Measurements from ENCODE around the gene RIMS4. TPM values are rescaled to one million over a fixed set of nuclear protein-coding genes. Genes with fewer than 3 reads are reported as not detected.
A peak's percentile ranks its signal among the peaks of the same experiment; 100 is the strongest.

Gene RIMS4
- total and polyA plus RNA-seq, 2 donors, result 0.14 to 0.21 TPM

GRCh38 chr20:44756011-44756688 lies 54.2 kb downstream of the RIMS4 start:
- no peak for DNase-seq (ENCODE audit: low read depth in 6 of 9, low spot score in 9 of 9)
- Histone ChIP-seq H3K9me3 (ENCODE audit: control insufficient read depth in 2 of 2, insufficient read depth in 1 of 2, low read length in 1 of 2) (no peaks in the 10 kb centered on the region), H3K27me3 (ENCODE audit: control insufficient read depth in 2 of 2, insufficient read depth in 1 of 2, low read length in 1 of 2) (peaks cover 3 to 27% of the 10 kb centered on the region in 2 donors), H3K36me3 (ENCODE audit: control insufficient read depth in 2 of 2, insufficient read depth in 2 of 2, low read length in 1 of 2) (no peaks in the 10 kb centered on the region), H3K4me3 (ENCODE audit: low read length in 2 of 2) (no peak overlapping the region), H3K27ac (ENCODE audit: low read depth in 1 of 2, low read length in 1 of 2) (no peak overlapping the region), H3K4me1 (ENCODE audit: control insufficient read depth in 2 of 2, insufficient read depth in 2 of 2, low read length in 2 of 2) (no peaks in the 10 kb centered on the region)
- 95% methylated on average over 18 of the region's 18 CpGs for WGBS

DNA sequence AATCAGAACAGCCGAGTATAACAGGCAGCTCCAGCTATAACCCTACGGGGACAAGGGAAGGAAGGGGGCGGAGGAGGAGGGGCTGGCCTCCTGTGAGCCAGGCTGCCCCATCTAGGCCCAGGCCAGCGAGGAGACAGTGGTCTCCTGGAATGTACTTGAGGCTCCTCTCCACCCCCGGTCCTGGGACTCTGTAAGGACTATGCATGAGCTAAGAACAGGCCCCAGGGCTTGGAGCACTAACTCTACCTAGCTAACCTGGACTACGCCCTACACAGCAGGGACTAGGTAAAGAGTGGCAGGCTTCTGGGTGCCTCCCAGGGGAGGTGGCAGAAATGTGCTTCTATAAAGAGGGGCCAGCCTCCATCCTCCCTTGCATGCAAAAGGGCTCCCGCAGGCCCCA lies 55.8 kb downstream of the RIMS4 start:
- no peak for DNase-seq (ENCODE audit: low read depth in 6 of 9, low spot score in 9 of 9)
- H3K36me3 ChIP-seq (ENCODE audit: control insufficient read depth in 2 of 2, insufficient read depth in 2 of 2, low read length in 1 of 2), result no peaks in the 10 kb centered on the region
- H3K27ac ChIP-seq (ENCODE audit: low read depth in 1 of 2, low read length in 1 of 2), result no peak overlapping the region
- H3K27me3 ChIP-seq (ENCODE audit: control insufficient read depth in 2 of 2, insufficient read depth in 1 of 2, low read length in 1 of 2), result peaks cover 6 to 42% of the 10 kb centered on the region in 2 donors
- H3K9me3 ChIP-seq (ENCODE audit: control insufficient read depth in 2 of 2, insufficient read depth in 1 of 2, low read length in 1 of 2), result no peaks in the 10 kb centered on the region
- WGBS, result 85% methylated on average over 7 of the region's 7 CpGs
- H3K4me1 ChIP-seq (ENCODE audit: control insufficient read depth in 2 of 2, insufficient read depth in 2 of 2, low read length in 2 of 2), result no peaks in the 10 kb centered on the region
- no peak overlapping the region for H3K4me3 ChIP-seq (ENCODE audit: low read length in 2 of 2)

- no peak overlapping the region for H3K4me3 ChIP-seq (ENCODE audit: low read length in 2 of 2)
- H3K27ac ChIP-seq (ENCODE audit: low read depth in 1 of 2, low read length in 1 of 2), result no peak overlapping the region
- no peak for DNase-seq (ENCODE audit: low read depth in 6 of 9, low spot score in 9 of 9)
- 90% methylated on average over 17 of the region's 17 CpGs for WGBS
- peaks cover 12 to 47% of the 10 kb centered on the region in 2 donors for H3K27me3 ChIP-seq (ENCODE audit: control insufficient read depth in 2 of 2, insufficient read depth in 1 of 2, low read length in 1 of 2)
- H3K36me3 ChIP-seq (ENCODE audit: control insufficient read depth in 2 of 2, insufficient read depth in 2 of 2, low read length in 1 of 2), result no peaks in the 10 kb centered on the region
- no peaks in the 10 kb centered on the region for H3K4me1 ChIP-seq (ENCODE audit: control insufficient read depth in 2 of 2, insufficient read depth in 2 of 2, low read length in 2 of 2)
- no peaks in the 10 kb centered on the region for H3K9me3 ChIP-seq (ENCODE audit: control insufficient read depth in 2 of 2, insufficient read depth in 1 of 2, low read length in 1 of 2)
Measured at GRCh38 chr20:44752099-44752931, 58.0 kb downstream of the RIMS4 start.

GRCh38 chr20:44750081-44750805 lies 60.1 kb downstream of the RIMS4 start:
- Histone ChIP-seq H3K4me3 (ENCODE audit: low read length in 2 of 2) (no peak overlapping the region), H3K27me3 (ENCODE audit: control insufficient read depth in 2 of 2, insufficient read depth in 1 of 2, low read length in 1 of 2) (peaks cover 26 to 67% of the 10 kb centered on the region in 2 donors)
- WGBS, result 51% methylated on average over 73 of the region's 73 CpGs

GRCh38 chr20:44748005-44748370 lies 62.4 kb downstream of the RIMS4 start:
- H3K4me3 ChIP-seq (ENCODE audit: low read length in 2 of 2), result no peak overlapping the region
- peaks cover 39 to 87% of the 10 kb centered on the region in 2 donors for H3K27me3 ChIP-seq (ENCODE audit: control insufficient read depth in 2 of 2, insufficient read depth in 1 of 2, low read length in 1 of 2)
- H3K27ac ChIP-seq (ENCODE audit: low read depth in 1 of 2, low read length in 1 of 2), result no peak overlapping the region
- no peaks in the 10 kb centered on the region for H3K9me3 ChIP-seq (ENCODE audit: control insufficient read depth in 2 of 2, insufficient read depth in 1 of 2, low read length in 1 of 2)
- no peaks in the 10 kb centered on the region for H3K4me1 ChIP-seq (ENCODE audit: control insufficient read depth in 2 of 2, insufficient read depth in 2 of 2, low read length in 2 of 2)
- H3K36me3 ChIP-seq (ENCODE audit: control insufficient read depth in 2 of 2, insufficient read depth in 2 of 2, low read length in 1 of 2), result no peaks in the 10 kb centered on the region
- DNase-seq (ENCODE audit: low read depth in 6 of 9, low spot score in 9 of 9), result no peak
- 92% methylated on average over 3 of the region's 3 CpGs for WGBS

More at GRCh38 chr20:44750081-44750805, 60.1 kb downstream of the RIMS4 start:
- H3K4me1 ChIP-seq (ENCODE audit: control insufficient read depth in 2 of 2, insufficient read depth in 2 of 2, low read length in 2 of 2), result no peaks in the 10 kb centered on the region
- H3K27ac ChIP-seq (ENCODE audit: low read depth in 1 of 2, low read length in 1 of 2), result no peak overlapping the region
- H3K36me3 ChIP-seq (ENCODE audit: control insufficient read depth in 2 of 2, insufficient read depth in 2 of 2, low read length in 1 of 2), result no peaks in the 10 kb centered on the region
- DNase-seq (ENCODE audit: low read depth in 6 of 9, low spot score in 9 of 9), result no peak
- H3K9me3 ChIP-seq (ENCODE audit: control insufficient read depth in 2 of 2, insufficient read depth in 1 of 2, low read length in 1 of 2), result no peaks in the 10 kb centered on the region

DNA sequence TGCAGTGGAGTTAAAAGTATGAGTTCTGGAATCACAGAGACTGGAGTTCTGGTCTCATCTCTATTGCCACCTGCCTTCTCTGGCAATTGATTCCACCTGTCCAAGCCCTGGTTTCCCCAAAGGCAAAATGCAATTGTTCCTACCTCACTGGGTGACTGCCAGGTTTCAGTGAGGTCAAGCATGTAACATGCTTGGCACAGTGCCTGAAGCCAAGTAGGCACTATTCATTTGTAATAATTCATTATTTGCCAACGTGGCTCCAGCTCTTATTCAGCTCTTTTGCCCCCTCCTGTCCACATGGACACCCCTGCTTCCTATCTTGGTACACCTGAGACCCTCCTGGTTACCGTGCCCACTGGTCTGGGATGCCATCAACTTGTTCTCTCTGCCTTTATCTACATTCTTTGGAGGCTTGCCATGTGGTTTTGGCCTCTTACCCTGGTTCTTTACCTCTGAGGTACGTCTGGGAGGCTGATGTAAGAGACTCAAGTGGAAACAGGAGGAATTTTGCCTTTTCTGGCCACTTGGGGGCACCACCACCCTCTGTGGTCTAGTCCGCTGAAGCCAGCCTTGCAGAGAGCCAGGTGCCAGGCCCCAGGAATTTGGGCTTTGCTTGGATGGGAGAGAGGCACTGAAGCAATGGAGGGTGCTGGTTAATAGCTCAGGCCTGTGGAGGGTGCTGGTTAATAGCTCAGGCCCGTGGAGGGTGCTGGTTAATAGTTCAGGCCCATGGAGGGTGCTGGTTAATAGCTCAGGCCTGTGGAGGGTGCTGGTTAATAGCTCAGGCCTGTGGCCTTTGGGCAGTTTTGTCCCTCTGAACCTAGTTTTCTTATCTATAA lies 63.0 kb downstream of the RIMS4 start:
- WGBS, result 18% methylated on average over 5 of the region's 5 CpGs
- peak in 4 of 9 donors; percentile 13 to 58 (median 29) for DNase-seq (ENCODE audit: low read depth in 6 of 9, low spot score in 9 of 9)
- Histone ChIP-seq H3K27me3 (ENCODE audit: control insufficient read depth in 2 of 2, insufficient read depth in 1 of 2, low read length in 1 of 2) (peaks cover 40 to 86% of the 10 kb centered on the region in 2 donors), H3K36me3 (ENCODE audit: control insufficient read depth in 2 of 2, insufficient read depth in 2 of 2, low read length in 1 of 2) (no peaks in the 10 kb centered on the region), H3K27ac (ENCODE audit: low read depth in 1 of 2, low read length in 1 of 2) (no peak overlapping the region), H3K4me1 (ENCODE audit: control insufficient read depth in 2 of 2, insufficient read depth in 2 of 2, low read length in 2 of 2) (no peaks in the 10 kb centered on the region), H3K4me3 (ENCODE audit: low read length in 2 of 2) (no peak overlapping the region), H3K9me3 (ENCODE audit: control insufficient read depth in 2 of 2, insufficient read depth in 1 of 2, low read length in 1 of 2) (no peaks in the 10 kb centered on the region)

DNA sequence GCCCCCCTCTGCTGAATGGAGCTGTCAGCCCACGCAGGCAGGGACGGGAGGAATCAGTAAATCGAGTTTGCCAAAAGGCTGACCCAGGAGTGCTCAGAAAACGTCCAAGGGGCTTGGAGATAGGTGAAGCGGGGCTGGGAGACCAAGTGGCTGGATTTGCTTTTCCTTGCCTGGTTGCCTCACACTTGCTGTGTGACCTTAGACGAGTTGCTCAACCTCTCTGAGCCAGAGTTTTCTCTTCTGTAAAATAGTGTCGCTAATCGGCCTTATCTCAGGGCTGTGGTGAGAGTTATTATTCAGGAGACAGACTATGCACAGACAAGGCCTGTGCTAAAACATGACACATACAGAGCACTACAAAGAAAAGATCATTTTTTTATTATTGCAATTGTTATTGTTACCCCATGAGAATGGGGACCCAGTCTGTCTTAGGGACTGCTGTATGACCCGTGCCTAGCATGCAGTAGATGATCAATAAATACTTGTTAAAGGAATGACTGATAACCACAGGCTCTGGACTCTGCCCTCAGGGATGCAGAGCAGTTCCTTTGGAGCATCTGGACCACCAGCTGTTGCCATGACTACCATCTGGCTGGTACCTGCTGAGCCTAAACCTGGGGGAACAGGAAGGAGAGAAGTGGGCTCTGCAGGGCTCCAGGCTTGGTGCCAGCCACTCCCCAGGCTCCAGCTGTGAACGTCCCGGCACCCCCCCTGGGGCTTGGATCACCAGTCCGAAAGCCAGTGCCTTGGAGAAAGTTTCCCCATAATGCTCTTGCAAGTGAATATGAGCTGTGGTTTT lies 63.8 kb downstream of the RIMS4 start:
- Histone ChIP-seq H3K4me1 (ENCODE audit: control insufficient read depth in 2 of 2, insufficient read depth in 2 of 2, low read length in 2 of 2) (no peaks in the 10 kb centered on the region), H3K4me3 (ENCODE audit: low read length in 2 of 2) (peak overlapping the region in 1 of 2 donors; percentile 31), H3K27me3 (ENCODE audit: control insufficient read depth in 2 of 2, insufficient read depth in 1 of 2, low read length in 1 of 2) (peaks cover 39 to 83% of the 10 kb centered on the region in 2 donors), H3K27ac (ENCODE audit: low read depth in 1 of 2, low read length in 1 of 2) (no peak overlapping the region), H3K36me3 (ENCODE audit: control insufficient read depth in 2 of 2, insufficient read depth in 2 of 2, low read length in 1 of 2) (no peaks in the 10 kb centered on the region), H3K9me3 (ENCODE audit: control insufficient read depth in 2 of 2, insufficient read depth in 1 of 2, low read length in 1 of 2) (no peaks in the 10 kb centered on the region)
- WGBS, result 41% methylated on average over 12 of the region's 12 CpGs
- DNase-seq (ENCODE audit: low read depth in 6 of 9, low spot score in 9 of 9), result no peak

Measured in thymus (tissue), 11 donors.